ENCODE measurements around the gene LONRF2.

The LONRF2 gene

GRCh38 chr2:100301881-100302584 is 20.3 kb downstream of the LONRF2 start:
- TF ChIP-seq, protein P1, sequence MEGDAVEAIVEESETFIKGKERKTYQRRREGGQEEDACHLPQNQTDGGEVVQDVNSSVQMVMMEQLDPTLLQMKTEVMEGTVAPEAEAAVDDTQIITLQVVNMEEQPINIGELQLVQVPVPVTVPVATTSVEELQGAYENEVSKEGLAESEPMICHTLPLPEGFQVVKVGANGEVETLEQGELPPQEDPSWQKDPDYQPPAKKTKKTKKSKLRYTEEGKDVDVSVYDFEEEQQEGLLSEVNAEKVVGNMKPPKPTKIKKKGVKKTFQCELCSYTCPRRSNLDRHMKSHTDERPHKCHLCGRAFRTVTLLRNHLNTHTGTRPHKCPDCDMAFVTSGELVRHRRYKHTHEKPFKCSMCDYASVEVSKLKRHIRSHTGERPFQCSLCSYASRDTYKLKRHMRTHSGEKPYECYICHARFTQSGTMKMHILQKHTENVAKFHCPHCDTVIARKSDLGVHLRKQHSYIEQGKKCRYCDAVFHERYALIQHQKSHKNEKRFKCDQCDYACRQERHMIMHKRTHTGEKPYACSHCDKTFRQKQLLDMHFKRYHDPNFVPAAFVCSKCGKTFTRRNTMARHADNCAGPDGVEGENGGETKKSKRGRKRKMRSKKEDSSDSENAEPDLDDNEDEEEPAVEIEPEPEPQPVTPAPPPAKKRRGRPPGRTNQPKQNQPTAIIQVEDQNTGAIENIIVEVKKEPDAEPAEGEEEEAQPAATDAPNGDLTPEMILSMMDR (IDR thresholded peaks at IDR 0.05; ENCODE audit: insufficient read depth, low read depth, low read length, missing control alignments), result no peak
- H3K4me3 ChIP-seq (ENCODE audit: low read depth, low read length), result no peak overlapping the region
- DNase-seq (ENCODE audit: low read depth), result no peak

DNA sequence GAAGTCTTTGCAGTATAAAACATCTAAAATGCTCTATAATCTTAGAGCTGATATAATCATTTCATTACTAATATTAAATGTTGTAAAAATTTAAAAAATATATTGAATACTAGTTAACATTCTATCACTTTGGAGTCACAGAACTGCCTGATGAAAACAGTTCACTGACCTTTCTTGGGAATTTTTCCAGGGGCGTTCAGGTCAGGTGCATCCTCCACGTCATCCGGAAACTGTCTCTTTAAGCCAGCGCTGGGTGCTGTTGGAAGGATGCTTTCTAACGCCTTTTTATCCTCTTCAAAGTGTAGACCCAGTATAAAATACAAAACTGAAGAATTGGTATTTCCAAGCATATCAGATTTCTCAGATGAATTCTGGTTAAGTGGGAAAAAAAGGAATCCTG is 22.8 kb downstream of the LONRF2 start:
- TF ChIP-seq, protein P1 (IDR thresholded peaks at IDR 0.05; ENCODE audit: insufficient read depth, low read depth, low read length, missing control alignments), result no peak
- no peak overlapping the region for H3K4me3 ChIP-seq (ENCODE audit: low read depth, low read length)

GRCh38 chr2:100297511-100297910 is 24.8 kb downstream of the LONRF2 start:
- DNase-seq (ENCODE audit: low read depth), result no peak
- no peak overlapping the region for H3K4me3 ChIP-seq (ENCODE audit: low read depth, low read length)
- TF ChIP-seq, protein P1 (IDR thresholded peaks at IDR 0.05; ENCODE audit: insufficient read depth, low read depth, low read length, missing control alignments), result no peak

More for the DNA sequence above, 22.8 kb downstream of the LONRF2 start:
- no peak for DNase-seq (ENCODE audit: low read depth)

- no peak overlapping the region for H3K4me3 ChIP-seq (ENCODE audit: low read depth, low read length)
- TF ChIP-seq, protein P1 (IDR thresholded peaks at IDR 0.05; ENCODE audit: insufficient read depth, low read depth, low read length, missing control alignments), result no peak
- DNase-seq (ENCODE audit: low read depth), result no peak
Observed at GRCh38 chr2:100294162-100294497, 28.2 kb downstream of the LONRF2 start.

DNA sequence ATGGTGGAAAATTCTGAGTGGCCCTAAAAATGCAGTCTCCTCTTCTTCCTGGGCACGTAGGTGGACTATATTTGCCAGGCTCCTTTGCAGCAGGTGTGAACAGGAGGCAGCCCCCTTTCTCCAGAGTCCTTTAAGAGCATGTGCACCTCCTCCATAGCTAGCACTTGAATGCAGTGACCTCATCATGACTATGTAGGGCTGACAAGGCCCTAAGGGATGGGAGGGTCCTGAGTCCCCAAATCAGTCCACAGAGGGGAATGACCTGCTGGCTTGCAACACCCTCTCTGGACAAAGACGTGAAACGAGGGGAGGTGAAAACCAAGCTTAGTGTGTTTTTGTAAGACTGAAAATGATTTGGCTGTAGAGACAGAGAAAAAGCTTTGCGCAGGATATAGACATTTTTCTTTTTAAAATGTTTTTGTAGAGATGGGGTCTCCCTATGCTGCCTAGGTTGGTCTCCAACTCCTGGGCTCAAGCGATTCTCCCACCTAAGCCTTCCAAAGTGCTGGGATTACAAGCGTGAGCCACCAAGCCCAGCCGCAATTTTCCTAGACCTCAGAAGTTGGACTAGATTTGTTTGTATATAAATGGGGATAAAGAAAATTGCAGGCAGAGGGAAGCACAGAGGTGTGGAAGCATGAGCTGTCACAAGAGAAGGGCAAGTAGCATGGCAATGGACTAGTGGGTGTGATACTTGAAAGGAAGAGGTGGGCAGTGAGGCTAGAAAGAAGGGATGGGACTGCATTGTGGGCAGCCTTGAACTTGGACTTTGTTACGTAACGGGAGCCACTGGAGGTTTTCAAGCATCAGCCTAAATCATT is 28.8 kb downstream of the LONRF2 start:
- no peak for DNase-seq (ENCODE audit: low read depth)
- TF ChIP-seq, protein P1 (IDR thresholded peaks at IDR 0.05; ENCODE audit: insufficient read depth, low read depth, low read length, missing control alignments), result no peak
- H3K4me3 ChIP-seq (ENCODE audit: low read depth, low read length), result no peak overlapping the region

DNA sequence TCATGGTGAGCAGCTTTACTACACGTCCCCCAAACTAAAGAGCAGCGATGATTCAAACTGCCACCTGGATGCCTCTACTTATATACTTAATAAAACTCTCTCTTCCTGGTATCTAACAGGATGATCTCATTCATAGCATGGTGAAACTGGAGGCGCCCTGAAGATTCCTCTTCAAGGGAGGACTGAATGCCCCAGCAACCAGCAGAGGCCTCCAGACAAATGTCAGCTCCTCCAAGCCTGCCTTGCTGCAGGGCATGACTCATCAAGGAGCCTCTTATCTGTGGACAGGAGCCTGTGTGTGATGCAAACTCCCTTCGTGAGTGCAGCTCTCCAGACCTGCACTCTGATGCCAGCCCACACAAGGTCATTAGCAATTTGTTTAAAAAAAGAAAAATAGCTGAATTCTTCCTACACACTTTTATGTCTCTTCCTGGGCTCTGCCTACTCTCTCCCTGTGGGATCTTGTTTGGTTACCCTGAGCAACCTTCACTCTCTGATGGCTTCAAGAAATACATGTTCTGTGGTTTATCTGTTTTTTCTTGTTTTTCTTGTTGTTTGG is 30.2 kb downstream of the LONRF2 start:
- H3K4me3 ChIP-seq (ENCODE audit: low read depth, low read length), result no peak overlapping the region
- TF ChIP-seq, protein P1 (IDR thresholded peaks at IDR 0.05; ENCODE audit: insufficient read depth, low read depth, low read length, missing control alignments), result no peak
- DNase-seq (ENCODE audit: low read depth), result peak; percentile 4

Data from GM12865 (cell line).